Measurements from ENCODE around the gene ERN1. TPM values are rescaled to one million over a fixed set of nuclear protein-coding genes. Genes with fewer than 3 reads are reported as not detected.

The ERN1 gene
- total and polyA plus RNA-seq, 2 donors, result 5.9 to 7.4 TPM

- no peaks in the 10 kb centered on the region for H3K9me3 ChIP-seq (ENCODE audit: control insufficient read depth in 2 of 2, insufficient read depth in 1 of 2, low read length in 1 of 2)
- H3K27ac ChIP-seq (ENCODE audit: low read depth in 1 of 2, low read length in 1 of 2), result no peak overlapping the region
- H3K27me3 ChIP-seq (ENCODE audit: control insufficient read depth in 2 of 2, insufficient read depth in 1 of 2, low read length in 1 of 2), result no peaks in the 10 kb centered on the region
- H3K4me3 ChIP-seq (ENCODE audit: low read length in 2 of 2), result no peak overlapping the region
- H3K4me1 ChIP-seq (ENCODE audit: control insufficient read depth in 2 of 2, insufficient read depth in 2 of 2, low read length in 2 of 2), result peaks cover 8 to 19% of the 10 kb centered on the region in 2 donors
- H3K36me3 ChIP-seq (ENCODE audit: control insufficient read depth in 2 of 2, insufficient read depth in 2 of 2, low read length in 1 of 2), result no peaks in the 10 kb centered on the region
- no peak for DNase-seq (ENCODE audit: low read depth in 6 of 9, low spot score in 9 of 9)
- WGBS, result 97% methylated on average over 6 of the region's 6 CpGs
Observed at GRCh38 chr17:64134216-64134970, 4.4 kb upstream of the ERN1 start.

DNA sequence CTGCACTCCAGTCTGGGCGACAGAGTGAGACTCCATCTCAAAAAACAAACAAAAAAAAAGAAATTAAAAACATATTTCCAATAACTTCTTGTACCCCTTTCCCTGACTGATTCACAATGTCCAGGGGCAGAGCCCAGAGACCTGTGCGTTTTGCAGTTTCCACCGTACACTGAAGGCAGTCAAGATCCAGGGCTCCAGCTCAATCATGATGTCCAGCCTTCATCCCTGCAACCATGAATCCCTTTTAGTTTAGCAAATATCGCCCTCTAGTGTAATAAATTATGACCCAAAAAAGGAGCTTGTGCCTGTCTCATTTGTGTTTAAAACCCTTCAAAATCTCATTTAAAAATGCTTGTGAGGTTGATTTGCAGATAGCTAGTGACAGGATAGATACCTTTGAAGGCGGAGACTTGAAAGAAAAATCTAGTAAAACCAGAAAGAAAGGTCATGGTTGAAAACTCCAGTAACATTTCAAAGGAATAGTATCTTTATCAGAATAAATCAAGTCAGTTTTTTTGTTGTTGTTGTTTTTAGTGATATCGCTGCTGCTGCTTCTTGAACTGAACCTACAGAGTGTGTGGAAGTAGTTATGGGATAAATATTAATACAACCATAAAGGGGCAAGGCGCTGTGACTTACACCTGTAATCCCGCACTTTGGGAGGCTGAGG lies 3.7 kb upstream of the ERN1 start:
- Histone ChIP-seq H3K36me3 (ENCODE audit: control insufficient read depth in 2 of 2, insufficient read depth in 2 of 2, low read length in 1 of 2) (no peaks in the 10 kb centered on the region), H3K4me3 (ENCODE audit: low read length in 2 of 2) (no peak overlapping the region), H3K9me3 (ENCODE audit: control insufficient read depth in 2 of 2, insufficient read depth in 1 of 2, low read length in 1 of 2) (no peaks in the 10 kb centered on the region), H3K27ac (ENCODE audit: low read depth in 1 of 2, low read length in 1 of 2) (no peak overlapping the region), H3K27me3 (ENCODE audit: control insufficient read depth in 2 of 2, insufficient read depth in 1 of 2, low read length in 1 of 2) (no peaks in the 10 kb centered on the region), H3K4me1 (ENCODE audit: control insufficient read depth in 2 of 2, insufficient read depth in 2 of 2, low read length in 2 of 2) (peaks cover 13 to 24% of the 10 kb centered on the region in 2 donors)
- DNase-seq (ENCODE audit: low read depth in 6 of 9, low spot score in 9 of 9), result peak in 4 of 9 donors; percentile 50 to 82 (median 58)
- 48% methylated on average over 8 of the region's 8 CpGs for WGBS

DNA sequence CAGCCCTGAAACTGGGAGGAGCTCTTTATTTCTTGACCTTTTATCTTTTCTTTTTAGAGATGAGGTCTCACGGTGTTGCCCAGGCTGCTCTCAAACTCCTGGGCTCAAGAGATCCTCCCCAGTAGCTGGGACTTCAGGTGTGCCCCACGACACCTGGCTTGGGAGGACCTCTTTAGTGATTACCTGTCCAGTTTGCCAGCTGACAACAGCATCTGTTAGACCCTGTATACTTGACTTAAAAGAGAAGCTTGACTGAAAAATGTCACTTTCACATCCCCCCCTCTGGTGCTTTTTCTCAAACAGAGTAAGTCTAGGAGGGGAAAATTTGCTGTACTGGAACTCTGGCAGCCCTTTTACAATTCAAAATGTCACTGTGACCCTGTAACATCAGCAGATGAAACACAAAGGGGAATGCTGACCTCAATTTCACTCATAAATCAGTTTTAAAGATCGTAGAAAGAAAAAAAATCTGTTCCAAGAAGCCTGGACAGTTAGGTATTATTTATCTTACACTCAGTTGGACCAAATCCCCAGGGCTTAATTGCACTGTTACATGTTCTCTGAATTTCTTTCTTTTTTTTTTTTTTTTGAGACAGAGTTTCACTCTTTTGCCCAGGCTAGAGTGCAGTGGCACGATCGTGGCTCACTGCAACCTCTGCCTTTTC lies 1.8 kb upstream of the ERN1 start:
- peaks cover 16 to 25% of the 10 kb centered on the region in 2 donors for H3K4me1 ChIP-seq (ENCODE audit: control insufficient read depth in 2 of 2, insufficient read depth in 2 of 2, low read length in 2 of 2)
- 94% methylated on average over 5 of the region's 5 CpGs for WGBS
- no peaks in the 10 kb centered on the region for H3K36me3 ChIP-seq (ENCODE audit: control insufficient read depth in 2 of 2, insufficient read depth in 2 of 2, low read length in 1 of 2)
- no peak overlapping the region for H3K4me3 ChIP-seq (ENCODE audit: low read length in 2 of 2)
- peak overlapping the region in 1 of 2 donors; percentile 22 for H3K27ac ChIP-seq (ENCODE audit: low read depth in 1 of 2, low read length in 1 of 2)
- H3K9me3 ChIP-seq (ENCODE audit: control insufficient read depth in 2 of 2, insufficient read depth in 1 of 2, low read length in 1 of 2), result no peaks in the 10 kb centered on the region
- DNase-seq (ENCODE audit: low read depth in 6 of 9, low spot score in 9 of 9), result peak in 1 of 9 donors; percentile 30
- no peaks in the 10 kb centered on the region for H3K27me3 ChIP-seq (ENCODE audit: control insufficient read depth in 2 of 2, insufficient read depth in 1 of 2, low read length in 1 of 2)

- Histone ChIP-seq H3K4me1 (ENCODE audit: control insufficient read depth in 2 of 2, insufficient read depth in 2 of 2, low read length in 2 of 2) (peaks cover 16 to 25% of the 10 kb centered on the region in 2 donors), H3K27ac (ENCODE audit: low read depth in 1 of 2, low read length in 1 of 2) (peak overlapping the region; percentile 93 to 95), H3K36me3 (ENCODE audit: control insufficient read depth in 2 of 2, insufficient read depth in 2 of 2, low read length in 1 of 2) (no peaks in the 10 kb centered on the region), H3K27me3 (ENCODE audit: control insufficient read depth in 2 of 2, insufficient read depth in 1 of 2, low read length in 1 of 2) (no peaks in the 10 kb centered on the region), H3K9me3 (ENCODE audit: control insufficient read depth in 2 of 2, insufficient read depth in 1 of 2, low read length in 1 of 2) (no peaks in the 10 kb centered on the region), H3K4me3 (ENCODE audit: low read length in 2 of 2) (peak overlapping the region; percentile 49 to 77)
- WGBS, result 14% methylated on average over 24 of the region's 24 CpGs
- DNase-seq (ENCODE audit: low read depth in 6 of 9, low spot score in 9 of 9), result no peak
Observed at GRCh38 chr17:64130559-64131001, 636 bp upstream of the ERN1 start.

DNA sequence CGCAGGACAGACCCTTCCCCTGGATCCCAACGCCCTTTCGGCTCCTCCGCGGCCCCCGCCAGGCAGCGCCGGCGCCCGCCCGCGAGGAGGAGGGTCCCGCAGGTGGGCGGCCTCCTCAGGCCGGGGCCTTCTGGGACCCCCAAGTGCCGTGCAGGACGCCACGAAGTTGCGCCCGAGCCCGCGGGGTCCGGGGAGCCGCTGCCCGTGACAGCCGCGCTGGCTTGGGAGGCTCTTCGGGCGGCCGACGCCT lies 504 bp downstream of the ERN1 start:
- Histone ChIP-seq H3K27ac (ENCODE audit: low read depth in 1 of 2, low read length in 1 of 2) (peak overlapping the region in 1 of 2 donors; percentile 81), H3K4me3 (ENCODE audit: low read length in 2 of 2) (peak overlapping the region; percentile 58 to 77), H3K9me3 (ENCODE audit: control insufficient read depth in 2 of 2, insufficient read depth in 1 of 2, low read length in 1 of 2) (no peaks in the 10 kb centered on the region), H3K27me3 (ENCODE audit: control insufficient read depth in 2 of 2, insufficient read depth in 1 of 2, low read length in 1 of 2) (no peaks in the 10 kb centered on the region), H3K4me1 (ENCODE audit: control insufficient read depth in 2 of 2, insufficient read depth in 2 of 2, low read length in 2 of 2) (peaks cover 16 to 25% of the 10 kb centered on the region in 2 donors), H3K36me3 (ENCODE audit: control insufficient read depth in 2 of 2, insufficient read depth in 2 of 2, low read length in 1 of 2) (no peaks in the 10 kb centered on the region)
- under 1% methylated on average over 31 of the region's 31 CpGs for WGBS
- no peak for DNase-seq (ENCODE audit: low read depth in 6 of 9, low spot score in 9 of 9)

DNA sequence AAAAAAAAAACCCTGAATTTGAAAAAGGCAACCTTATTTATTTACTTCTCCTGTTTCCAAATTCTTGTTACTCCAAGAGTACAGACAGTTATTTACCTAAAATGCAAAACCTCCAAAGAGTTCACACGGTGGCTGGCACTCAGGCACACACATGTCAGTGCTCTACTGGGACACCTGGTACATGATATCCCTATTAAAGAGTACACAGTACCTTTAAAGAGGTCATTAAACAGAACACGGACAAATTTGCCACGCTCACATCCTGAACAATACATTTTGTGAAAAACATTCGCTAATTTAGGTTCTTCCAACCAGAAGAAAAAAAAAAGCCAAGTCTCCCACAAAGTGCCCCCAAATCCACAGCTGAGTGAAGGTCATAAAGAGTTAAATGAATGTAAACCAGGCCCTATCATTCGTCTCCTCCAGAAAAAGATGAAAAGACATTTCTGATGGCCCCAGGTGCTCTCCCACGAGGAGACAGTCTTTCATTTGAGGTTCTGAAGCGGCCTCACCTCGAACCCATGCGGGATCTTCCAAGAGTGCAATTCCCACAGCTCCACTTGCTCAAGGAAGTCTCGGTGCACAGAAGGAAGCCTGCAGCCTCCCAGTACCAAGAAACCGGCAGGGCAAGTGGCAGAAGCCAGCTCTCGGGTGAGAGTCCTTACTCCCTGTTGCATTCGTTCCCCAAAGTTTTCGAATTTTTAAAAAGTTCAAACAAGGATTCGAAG lies 993 bp downstream of the ERN1 start:
- Histone ChIP-seq H3K27ac (ENCODE audit: low read depth in 1 of 2, low read length in 1 of 2) (peak overlapping the region in 1 of 2 donors; percentile 81), H3K36me3 (ENCODE audit: control insufficient read depth in 2 of 2, insufficient read depth in 2 of 2, low read length in 1 of 2) (no peaks in the 10 kb centered on the region), H3K4me3 (ENCODE audit: low read length in 2 of 2) (peak overlapping the region; percentile 58 to 77), H3K4me1 (ENCODE audit: control insufficient read depth in 2 of 2, insufficient read depth in 2 of 2, low read length in 2 of 2) (peaks cover 16 to 25% of the 10 kb centered on the region in 2 donors), H3K27me3 (ENCODE audit: control insufficient read depth in 2 of 2, insufficient read depth in 1 of 2, low read length in 1 of 2) (no peaks in the 10 kb centered on the region), H3K9me3 (ENCODE audit: control insufficient read depth in 2 of 2, insufficient read depth in 1 of 2, low read length in 1 of 2) (no peaks in the 10 kb centered on the region)
- peak in 2 of 9 donors; percentile 27 to 59 for DNase-seq (ENCODE audit: low read depth in 6 of 9, low spot score in 9 of 9)
- WGBS, result 13% methylated on average over 15 of the region's 15 CpGs

- Histone ChIP-seq H3K9me3 (ENCODE audit: control insufficient read depth in 2 of 2, insufficient read depth in 1 of 2, low read length in 1 of 2) (no peaks in the 10 kb centered on the region), H3K4me3 (ENCODE audit: low read length in 2 of 2) (no peak overlapping the region), H3K4me1 (ENCODE audit: control insufficient read depth in 2 of 2, insufficient read depth in 2 of 2, low read length in 2 of 2) (peaks cover 16 to 24% of the 10 kb centered on the region in 2 donors), H3K27me3 (ENCODE audit: control insufficient read depth in 2 of 2, insufficient read depth in 1 of 2, low read length in 1 of 2) (no peaks in the 10 kb centered on the region), H3K36me3 (ENCODE audit: control insufficient read depth in 2 of 2, insufficient read depth in 2 of 2, low read length in 1 of 2) (no peaks in the 10 kb centered on the region), H3K27ac (ENCODE audit: low read depth in 1 of 2, low read length in 1 of 2) (no peak overlapping the region)
- DNase-seq (ENCODE audit: low read depth in 6 of 9, low spot score in 9 of 9), result no peak
- WGBS, result 96% methylated on average over 1 of the region's 1 CpG
Observed at GRCh38 chr17:64126918-64127317, 3.0 kb downstream of the ERN1 start.

GRCh38 chr17:64125937-64126336 lies 4.0 kb downstream of the ERN1 start:
- Histone ChIP-seq H3K9me3 (ENCODE audit: control insufficient read depth in 2 of 2, insufficient read depth in 1 of 2, low read length in 1 of 2) (no peaks in the 10 kb centered on the region), H3K36me3 (ENCODE audit: control insufficient read depth in 2 of 2, insufficient read depth in 2 of 2, low read length in 1 of 2) (no peaks in the 10 kb centered on the region), H3K27me3 (ENCODE audit: control insufficient read depth in 2 of 2, insufficient read depth in 1 of 2, low read length in 1 of 2) (no peaks in the 10 kb centered on the region), H3K4me1 (ENCODE audit: control insufficient read depth in 2 of 2, insufficient read depth in 2 of 2, low read length in 2 of 2) (peaks cover 16 to 24% of the 10 kb centered on the region in 2 donors), H3K4me3 (ENCODE audit: low read length in 2 of 2) (no peak overlapping the region), H3K27ac (ENCODE audit: low read depth in 1 of 2, low read length in 1 of 2) (no peak overlapping the region)
- no peak for DNase-seq (ENCODE audit: low read depth in 6 of 9, low spot score in 9 of 9)
- WGBS, result 82% methylated on average over 3 of the region's 3 CpGs
